GM18858 (cell line): Measurements from ENCODE around the gene DRD2.

ENCODE experiments used
- ATAC-seq: cut with Tn5 transposase; IDR thresholded peaks from one replicate; pipeline ENCODE4 v1.9.1; 2021; ENCODE audit not compliant: unreplicated experiment

The DRD2 gene

DNA sequence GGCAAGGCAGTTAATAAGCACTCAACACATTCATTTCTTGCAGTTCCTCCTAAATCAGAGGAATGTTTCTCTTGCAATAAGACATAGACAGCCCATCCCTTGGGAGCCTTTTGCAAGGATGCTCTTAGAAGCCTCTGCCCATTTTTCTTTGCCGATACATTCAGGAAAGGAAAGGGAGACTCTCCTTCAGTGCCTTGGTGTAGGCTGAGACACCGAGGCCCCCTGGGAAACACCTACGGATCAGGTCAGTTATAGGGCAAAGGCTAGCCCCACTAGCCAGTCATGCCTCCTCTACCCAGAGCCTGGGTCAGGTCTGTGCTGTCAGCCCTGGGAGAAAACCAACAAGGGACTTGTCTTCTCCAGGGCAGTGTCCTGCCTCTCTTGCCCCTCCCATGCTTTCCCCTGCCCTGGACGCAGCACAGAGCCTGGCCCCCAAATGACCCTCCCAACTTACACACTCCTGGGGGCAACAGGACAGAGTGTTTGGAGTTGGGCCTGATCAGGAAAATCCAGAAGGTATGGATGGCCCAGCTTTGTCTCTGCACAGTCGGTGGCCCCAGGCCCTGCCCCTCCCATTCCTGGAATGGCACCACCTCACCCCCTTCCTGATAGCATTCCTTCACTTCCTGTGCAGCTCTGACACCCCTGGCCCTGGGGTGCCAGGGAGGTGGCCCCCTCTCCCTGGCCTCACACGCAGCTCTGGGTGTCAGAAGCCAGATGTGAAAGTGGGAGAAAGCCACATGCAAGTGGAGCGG, 69.3 kb downstream of the DRD2 start:
- no peak for ATAC-seq

DNA sequence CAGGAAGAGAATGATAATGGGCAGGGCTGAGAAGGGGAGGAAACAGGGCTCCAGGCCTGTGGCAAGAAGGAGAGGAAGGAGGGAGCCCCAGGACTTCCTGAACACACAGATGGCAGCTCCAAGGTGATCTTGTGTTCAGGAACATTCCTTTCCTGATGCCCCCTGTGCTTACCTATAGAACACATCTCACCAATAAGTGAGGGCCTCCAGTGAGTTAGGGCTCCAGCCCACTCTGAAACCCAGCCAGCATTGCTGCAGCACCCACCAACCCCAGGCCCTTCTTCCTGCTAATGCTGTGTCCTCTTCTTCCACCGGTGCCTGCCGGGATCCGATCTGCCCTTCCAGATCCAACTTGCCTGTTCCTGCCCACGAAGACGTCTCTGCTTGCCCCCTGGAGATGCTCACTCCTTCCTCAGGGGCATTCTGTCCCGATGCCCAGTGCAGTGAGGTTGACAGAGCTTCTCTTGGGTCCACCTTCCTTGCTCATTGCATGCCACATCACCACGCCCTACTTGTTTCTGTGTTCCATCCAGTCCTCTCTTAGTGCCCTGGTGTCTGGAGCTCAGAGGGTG, 70.3 kb downstream of the DRD2 start:
- no peak for ATAC-seq

DNA sequence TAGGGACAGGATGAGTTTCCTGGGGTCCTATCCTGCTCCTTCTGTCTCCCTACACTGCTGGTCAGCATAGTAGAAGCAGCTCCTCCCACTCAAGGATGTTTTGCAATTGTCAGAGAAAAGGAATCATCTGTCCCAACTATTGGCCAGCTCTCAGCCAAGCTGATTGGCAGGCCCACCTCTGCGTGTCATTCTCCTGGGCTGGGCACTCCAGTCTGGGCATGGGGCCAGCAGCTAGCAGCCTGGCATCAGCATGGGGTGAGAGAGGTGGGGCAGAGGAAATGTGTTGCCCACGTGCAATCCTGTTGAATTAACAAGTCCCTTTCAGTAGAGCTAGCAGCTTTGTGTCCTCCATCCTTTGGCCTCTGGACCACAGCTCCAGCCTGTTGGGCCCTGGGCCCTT, 73.5 kb downstream of the DRD2 start:
- ATAC-seq = no peak

DNA sequence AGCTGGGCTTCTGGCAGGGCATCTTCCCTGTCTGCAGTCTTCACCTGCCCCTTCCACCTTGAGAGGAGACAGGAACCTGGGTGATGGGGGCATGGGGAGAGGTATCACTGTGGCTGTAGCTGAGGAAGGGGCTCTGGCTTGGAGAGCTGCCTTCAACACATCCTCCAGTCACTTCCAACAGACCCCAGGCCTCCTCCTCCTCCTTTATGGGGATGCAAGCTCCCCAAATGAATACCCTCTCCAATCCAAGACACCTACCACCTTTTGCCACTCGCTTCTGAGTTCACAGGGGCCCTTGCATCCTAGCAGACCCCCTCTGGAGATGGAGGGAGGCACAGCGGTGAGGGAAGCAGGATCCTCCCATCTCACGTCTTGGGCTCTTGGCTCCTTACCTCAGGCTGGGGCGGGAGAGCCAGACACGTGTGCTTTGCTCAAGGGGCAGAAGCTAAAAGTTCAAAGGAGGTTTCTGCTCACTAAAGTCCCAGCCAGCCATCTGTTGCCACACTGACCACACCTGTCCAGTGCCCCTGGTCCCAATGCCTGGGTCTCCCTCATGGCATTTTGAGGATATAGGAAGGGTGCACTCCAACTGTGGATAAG, 74.5 kb downstream of the DRD2 start:
- no peak for ATAC-seq

DNA sequence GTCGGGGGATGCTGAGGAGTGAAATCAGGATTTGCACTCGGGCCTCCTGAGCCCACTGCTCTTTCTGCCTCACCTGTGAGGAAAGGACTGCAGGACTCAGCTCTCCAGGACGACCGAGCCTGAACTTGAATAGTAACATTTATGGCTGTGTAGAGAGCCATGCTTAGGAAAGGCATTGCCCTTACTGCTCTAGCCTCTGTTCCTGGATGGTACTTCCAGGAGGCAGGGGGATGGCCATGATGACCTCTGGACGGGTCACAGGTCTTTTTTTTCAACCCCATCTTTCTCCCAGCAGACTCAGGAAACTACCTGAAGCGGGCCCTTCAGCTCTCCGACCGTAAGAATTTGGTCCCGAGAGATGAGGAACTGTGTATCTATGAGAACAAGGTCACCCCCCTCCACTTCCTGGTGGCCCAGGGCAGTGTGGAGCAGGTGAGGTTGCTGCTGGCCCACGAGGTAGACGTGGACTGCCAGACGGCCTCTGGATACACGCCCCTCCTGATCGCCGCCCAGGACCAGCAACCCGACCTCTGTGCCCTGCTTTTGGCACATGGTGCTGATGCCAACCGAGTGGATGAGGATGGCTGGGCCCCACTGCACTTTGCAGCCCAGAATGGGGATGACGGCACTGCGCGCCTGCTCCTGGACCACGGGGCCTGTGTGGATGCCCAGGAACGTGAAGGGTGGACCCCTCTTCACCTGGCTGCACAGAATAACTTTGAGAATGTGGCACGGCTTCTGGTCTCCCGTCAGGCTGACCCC, 76.3 kb downstream of the DRD2 start:
- ATAC-seq = no peak

DNA sequence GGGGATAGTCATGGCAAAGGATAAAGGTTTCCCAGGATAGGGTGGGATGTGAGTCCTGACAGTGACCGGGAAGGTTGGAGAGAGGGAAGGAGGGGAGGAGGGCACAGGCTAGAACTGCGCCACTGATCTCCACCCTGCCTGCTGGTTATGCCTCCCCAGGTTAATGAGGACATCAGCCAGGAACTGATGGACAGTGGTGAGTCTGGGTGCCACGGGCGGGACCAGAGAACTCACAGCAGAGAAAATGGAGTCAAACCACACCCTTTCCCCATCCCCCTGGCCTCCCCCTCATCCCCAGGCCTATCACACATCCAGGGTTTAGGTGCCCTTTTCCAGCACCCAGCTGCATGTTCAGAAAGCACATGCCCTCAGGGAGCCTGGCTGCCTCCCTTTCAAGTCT, 77.4 kb downstream of the DRD2 start:
- no peak for ATAC-seq

DNA sequence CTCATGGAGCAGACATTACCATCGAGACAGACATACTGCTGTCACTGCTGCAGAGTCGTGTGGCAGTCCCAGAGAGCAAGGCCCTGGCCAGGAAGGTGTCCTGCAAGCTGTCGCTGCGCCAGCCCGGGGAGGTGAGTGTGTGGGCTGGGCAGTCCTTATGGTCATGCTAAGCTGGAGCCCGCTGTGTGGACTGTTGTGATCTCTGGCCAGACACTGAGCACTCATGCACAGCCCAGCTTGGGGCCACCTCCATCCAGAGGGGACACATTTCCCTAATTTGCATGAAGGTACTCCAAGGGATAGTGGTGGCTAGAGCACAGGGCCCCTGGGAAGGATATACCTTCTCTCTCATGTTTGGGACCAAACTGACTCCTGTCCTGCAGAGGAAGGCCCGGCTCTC, 78.0 kb downstream of the DRD2 start:
- no peak for ATAC-seq

DNA sequence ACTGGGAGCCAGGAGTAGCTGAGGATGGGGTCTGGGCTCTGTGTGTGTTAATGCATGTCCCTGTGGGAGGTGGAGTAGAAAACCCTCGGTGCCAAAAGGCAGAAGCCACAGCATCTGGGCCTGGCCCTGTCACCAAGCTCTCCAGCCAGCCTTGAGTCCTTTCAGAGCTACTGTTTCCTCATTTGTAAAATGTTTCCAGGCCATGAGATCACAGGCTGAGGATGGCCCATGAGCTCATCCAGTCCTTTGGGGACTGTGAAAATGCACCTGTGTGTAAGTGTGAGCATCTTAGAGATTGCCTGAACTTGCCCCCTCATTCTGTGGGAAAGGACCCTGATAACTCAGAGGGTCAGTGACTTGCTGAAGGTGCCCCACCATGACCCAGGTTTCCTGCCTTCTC, 78.5 kb downstream of the DRD2 start:
- ATAC-seq = no peak

DNA sequence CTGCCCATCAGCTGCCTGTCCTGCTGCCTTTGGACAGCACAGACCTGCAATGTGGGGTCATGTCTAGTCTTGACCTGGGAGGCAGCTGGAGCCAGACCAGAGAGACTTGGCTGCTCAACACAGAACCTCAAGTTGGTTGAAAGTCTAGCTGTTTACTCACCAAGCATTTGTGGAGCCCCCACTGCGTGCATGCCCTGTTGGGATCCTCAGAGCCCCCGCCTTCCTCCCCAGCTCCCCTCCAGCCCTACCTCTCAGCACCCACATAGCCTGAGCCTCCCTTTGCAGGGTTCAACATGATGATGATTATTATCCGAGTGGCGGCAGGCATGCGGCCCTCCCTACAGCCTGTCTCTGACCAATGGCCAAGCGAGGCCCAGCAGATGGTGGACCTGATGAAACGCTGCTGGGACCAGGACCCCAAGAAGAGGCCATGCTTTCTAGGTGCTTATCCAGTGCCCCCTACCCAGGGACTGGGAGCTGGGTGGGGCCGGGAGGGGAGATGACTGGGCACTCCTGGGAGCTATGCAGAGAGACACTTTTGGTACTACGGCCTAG, 79.3 kb downstream of the DRD2 start:
- no peak for ATAC-seq

DNA sequence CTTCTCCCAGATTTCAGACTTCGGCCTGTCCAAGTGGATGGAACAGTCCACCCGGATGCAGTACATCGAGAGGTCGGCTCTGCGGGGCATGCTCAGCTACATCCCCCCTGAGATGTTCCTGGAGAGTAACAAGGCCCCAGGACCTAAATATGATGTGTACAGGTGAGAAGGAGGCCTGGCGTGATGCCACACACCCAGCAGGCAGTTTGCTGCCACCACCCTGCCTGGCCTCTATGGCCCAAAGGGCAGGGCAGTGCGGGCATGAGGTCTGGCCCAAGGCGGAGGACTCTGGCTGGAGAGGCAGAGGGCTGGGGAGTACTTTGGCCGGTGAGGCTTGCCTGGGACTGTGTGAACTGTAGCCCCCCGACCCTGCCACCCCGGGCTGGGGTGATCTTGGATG, 80.3 kb downstream of the DRD2 start:
- ATAC-seq = no peak

DNA sequence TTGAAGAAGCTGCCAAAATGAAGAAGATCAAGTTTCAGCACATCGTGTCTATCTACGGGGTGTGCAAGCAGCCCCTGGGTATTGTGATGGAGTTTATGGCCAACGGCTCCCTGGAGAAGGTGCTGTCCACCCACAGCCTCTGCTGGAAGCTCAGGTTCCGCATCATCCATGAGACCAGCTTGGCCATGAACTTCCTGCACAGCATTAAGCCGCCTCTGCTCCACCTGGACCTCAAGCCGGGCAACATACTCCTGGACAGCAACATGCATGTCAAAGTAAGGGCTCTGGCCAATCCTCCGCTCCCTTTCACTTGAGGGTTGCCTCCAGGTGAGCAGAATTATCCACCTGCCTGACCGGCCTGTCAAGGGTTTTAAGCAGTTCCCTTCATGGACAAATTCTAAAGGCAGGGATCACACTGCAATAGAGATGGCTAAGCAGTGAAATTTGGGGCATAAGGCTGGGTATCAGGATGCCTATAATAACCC, 81.7 kb downstream of the DRD2 start:
- no peak for ATAC-seq

DNA sequence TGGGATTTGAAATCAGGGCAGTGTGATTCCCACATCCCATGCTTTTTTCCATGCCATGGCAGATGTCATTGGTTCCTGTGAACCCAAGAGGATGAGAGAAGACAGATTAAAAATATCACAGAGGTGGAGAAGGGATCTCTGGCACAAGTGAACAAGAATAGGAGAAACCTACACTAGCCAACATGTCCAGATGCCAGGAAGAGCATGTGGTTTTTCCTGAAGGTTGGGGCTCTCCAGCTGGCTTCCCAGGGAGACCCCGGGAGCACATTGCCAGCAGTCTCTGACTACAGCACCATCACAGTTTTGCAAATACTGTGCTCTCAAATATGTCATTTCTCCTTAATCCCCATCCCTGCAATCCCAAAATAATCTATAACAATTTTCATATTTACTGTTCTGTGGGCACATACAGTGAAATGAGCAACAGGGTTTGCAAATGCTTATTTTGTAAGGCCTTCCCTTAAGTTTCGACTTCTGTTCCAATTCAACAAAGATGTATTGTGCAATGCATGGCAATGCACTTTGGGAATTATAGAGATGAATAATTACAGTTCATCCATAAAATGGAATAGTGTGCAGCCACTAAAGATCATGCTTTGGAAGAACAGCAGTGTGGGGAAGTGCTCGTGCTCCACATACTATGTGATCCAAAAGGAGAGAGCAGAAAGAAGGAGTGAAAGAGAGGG, 82.8 kb downstream of the DRD2 start:
- ATAC-seq = no peak

DNA sequence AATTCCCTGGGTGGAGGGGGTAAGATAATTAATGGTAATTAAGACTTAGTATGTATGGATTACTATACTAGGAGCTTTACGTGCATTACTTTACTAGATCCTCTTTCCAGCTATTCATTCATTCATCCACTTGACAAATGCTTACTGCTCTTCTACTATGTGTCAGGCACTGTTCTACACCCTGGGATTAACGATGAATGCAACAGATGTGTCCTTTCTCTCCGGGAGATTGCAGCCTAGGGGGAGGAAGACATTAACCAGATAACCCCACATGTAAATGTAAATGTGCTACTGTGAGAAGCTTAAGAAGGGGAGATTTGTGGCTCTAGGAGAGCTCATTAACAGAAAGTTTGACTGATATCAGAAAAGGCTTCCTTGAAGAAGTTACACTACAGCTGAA, 85.9 kb downstream of the DRD2 start:
- no peak for ATAC-seq

DNA sequence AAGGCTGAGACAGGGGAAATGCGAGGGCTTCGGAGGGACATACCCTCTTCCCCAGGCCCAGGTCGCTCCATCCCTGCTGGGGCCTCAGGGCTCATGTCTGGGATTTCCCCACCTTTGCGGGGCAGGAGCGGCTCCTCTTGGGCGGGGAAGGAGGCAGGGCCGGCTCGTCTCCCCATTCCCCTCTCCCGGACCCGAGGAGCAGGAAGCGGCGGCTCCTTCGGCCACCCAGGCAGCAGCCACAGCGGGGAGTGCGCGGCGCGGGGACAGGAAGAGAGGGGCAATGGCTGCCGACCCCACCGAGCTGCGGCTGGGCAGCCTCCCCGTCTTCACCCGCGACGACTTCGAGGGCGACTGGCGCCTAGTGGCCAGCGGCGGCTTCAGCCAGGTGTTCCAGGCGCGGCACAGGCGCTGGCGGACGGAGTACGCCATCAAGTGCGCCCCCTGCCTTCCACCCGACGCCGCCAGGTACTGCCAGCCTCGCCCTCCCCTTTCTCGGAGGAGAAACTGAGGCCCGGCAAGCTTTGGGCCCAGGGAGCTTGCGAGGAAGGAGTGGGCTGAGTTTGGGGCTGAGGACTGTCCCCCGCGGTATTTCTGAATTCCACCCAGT, 87.5 kb downstream of the DRD2 start, which contains the start of gene ANKK1:
TSS of gene ANKK1 (plus strand) at position 175 of the 607 bp plus-strand sequence. CDS start at position 281, 106 bp downstream.
- no peak for ATAC-seq

DNA sequence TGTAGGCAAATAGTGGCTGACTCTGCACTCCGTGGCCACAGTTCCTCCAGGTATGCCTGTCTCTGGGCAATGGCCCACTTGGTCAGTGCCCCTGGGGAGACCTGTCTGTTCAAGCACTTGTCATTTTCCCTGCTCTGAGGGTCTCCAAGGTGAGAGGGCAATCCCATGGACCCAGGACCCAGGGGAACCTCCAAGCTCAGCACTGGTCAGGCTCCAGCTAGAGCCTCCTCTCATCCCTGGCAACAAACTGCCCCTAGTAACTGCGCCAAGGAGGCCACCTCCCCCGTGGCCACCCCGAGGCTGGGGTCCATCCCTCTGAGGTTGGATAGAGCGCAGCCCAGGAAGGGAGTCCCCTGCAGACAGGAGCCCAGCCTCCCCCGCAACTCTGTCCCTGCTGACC, 88.3 kb downstream of the DRD2 start:
- ATAC-seq = no peak

DNA sequence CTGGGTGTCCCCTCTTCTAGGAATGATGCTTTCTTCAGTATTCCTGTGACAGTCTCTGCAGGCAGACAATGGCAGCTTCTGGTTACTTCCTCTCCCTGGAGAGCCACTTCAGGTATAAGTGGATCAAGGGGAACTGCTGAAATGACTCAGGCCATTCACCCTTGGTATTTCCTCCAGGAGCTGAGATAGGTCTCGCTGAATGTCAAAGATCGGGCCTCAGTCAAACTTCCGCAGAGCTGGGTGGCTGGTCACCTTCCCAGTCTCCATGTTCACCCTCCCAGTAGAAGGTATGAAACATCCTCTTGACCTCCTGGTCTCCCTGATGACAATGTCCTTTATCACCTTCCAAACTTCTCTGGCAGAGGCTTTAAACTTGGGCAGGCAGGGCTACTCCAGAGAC, 89.4 kb downstream of the DRD2 start:
- no peak for ATAC-seq

DNA sequence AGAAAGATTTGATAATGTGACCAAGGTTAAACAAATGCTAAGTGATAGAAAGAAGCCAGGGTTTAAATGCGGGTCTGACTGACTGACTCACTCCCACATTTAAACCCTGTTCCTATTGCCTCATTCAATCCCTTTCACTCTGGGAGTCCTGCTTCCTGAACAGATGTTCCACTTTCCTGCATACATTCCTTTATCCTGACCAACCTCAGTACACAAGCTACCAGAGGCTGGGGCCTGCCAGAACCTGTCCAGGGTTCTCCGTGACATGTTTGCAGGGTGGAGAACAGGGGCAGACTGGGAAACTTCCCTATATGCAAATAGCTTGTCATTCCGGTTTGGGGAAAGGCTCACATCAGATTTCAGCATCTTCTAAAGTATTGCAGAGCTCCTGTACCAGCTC, 90.6 kb downstream of the DRD2 start:
- ATAC-seq = no peak

DNA sequence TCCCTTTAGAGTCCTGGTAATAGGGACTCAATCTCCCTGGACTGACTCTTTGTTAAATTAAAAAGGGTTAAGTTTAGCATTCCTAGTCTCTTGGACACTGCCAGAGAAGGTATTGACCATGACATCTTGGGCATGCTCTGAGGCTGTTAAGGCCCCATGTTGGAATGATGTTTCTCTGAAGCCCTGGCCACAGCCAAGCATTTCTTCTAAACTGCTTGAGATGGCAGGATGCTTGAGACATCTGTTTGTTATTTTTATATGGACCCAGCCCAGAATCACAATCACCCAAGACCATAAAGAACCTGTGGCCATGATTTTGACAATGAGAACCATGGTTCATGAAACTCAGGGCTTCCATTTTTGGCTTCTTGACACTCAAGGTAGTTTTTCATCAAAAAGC, 93.1 kb downstream of the DRD2 start:
- no peak for ATAC-seq

DNA sequence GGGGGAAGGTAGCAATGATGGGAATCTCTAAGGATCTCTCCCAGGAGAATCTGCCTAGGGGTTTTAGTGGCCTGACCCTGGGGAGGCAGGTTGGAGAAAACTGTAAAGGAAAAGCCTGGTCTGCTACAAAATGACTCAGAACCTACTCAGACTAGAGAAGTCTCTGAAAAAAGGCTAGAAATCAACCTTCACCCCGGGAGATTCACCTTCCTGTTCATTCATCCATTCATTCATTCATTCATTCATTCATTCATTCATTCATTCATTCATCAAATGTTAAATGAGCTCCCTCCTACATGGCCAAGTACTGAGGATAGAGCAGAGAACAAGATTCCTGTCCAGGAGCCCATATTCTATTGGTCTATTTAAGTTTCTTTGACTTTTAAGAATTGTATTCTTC, 96.5 kb downstream of the DRD2 start:
- ATAC-seq = no peak

DNA sequence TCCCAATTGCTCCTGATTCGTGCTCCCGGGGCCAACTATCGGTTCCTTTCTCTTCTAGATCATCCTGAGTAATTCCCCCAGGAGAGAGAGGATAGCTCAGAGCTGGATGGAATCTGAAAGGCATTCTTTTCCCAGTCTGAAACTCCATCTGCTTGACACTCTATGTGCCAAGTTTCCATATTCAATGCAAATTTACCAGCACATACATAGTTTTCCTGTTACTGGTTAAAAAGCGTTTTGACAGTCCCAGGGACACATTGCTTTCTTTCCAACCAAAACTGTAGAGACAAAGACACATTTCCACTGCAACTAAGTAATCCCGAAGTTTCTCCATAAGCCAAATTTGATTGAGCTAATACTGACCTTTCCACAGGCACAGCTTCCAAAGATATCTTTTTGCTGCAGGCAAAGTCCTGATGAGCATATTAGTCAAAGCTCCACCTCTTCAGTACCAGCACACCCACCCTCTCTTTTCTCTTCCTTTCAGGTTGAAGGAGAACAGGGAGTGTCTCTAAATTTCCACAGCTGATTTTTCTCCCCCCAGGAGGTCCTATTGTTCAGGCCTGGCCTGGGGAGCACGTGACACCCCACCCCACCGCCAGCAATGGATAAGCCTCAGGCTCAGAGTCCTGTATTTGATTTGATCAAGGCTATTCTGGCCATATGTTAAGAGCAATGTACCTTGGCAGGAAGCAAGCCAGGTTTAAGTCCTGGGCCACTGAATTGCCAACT, 97.4 kb downstream of the DRD2 start:
- no peak for ATAC-seq
